GM12892 (cell line): ENCODE results near the gene TCF7L1.

Source experiments
- POLR2AphosphoS5 ChIP-seq: IDR thresholded peaks from 2 replicates; pipeline ENCODE4 v1.6.1; 2011; ENCODE audit warnings: low read depth, low read length, control low read depth
- TAF1 ChIP-seq: IDR thresholded peaks from 2 replicates; pipeline ENCODE4 v1.6.1; 2011; ENCODE audit warnings: low read depth, mild to moderate bottlenecking, control low read depth, low read length, borderline replicate concordance

GRCh38 chr2:85253890-85254289 lies 120.7 kb downstream of the TCF7L1 start:
- TF ChIP-seq TAF1 (no peak), POLR2AphosphoS5 (no peak)
